Neural cell (in vitro differentiated cells): Measurements from ENCODE around the gene MAMDC4.

Experiments
- EP300 ChIP-seq: fragments of 450-650 bp; conservative IDR thresholded peaks from 2 replicates; pipeline ENCODE4 v1.6.1; 2014; ENCODE audit warnings: antibody characterized with exemption, mild to moderate bottlenecking, moderate library complexity; ENCODE audit not compliant: poor library complexity, severe bottlenecking
- TF ChIP-seq, protein P1 (sequence below): fragments of 450-650 bp; IDR thresholded peaks from 2 replicates; pipeline ENCODE4 v1.5.1; 2014; ENCODE audit warnings: antibody characterized with exemption, mild to moderate bottlenecking, moderate library complexity; ENCODE audit not compliant: poor library complexity, severe bottlenecking
- TF ChIP-seq, protein P2 (sequence below): IDR thresholded peaks from 2 replicates; pipeline ENCODE4 v1.6.1; 2012; ENCODE audit warnings: borderline replicate concordance

DNA sequence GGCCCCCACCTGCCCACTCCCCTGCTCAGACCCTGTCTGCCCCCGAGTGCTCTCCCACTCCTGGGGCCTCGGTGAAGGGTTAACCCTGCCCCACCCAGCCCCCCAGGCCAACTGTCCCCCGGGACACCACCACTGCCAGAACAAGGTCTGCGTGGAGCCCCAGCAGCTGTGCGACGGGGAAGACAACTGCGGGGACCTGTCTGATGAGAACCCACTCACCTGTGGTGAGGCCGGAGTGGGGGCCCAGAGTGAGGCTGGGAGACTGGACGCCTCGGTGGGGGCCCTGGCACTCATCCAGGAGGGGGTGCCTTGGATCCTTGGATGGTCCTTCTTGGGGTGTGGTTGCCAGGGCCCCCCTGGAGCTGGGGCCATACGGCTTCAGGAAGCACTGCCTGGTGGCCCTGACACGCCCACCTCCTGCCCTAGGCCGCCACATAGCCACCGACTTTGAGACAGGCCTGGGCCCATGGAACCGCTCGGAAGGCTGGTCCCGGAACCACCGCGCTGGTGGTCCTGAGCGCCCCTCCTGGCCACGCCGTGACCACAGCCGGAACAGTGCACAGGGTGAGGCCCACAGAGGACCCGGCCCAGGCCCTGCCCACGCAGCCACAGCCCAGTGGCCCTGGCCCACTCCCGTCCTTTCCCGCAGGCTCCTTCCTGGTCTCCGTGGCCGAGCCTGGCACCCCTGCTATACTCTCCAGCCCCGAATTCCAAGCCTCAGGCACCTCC, 2.1 kb downstream of the MAMDC4 start:
- TF ChIP-seq, protein P1, sequence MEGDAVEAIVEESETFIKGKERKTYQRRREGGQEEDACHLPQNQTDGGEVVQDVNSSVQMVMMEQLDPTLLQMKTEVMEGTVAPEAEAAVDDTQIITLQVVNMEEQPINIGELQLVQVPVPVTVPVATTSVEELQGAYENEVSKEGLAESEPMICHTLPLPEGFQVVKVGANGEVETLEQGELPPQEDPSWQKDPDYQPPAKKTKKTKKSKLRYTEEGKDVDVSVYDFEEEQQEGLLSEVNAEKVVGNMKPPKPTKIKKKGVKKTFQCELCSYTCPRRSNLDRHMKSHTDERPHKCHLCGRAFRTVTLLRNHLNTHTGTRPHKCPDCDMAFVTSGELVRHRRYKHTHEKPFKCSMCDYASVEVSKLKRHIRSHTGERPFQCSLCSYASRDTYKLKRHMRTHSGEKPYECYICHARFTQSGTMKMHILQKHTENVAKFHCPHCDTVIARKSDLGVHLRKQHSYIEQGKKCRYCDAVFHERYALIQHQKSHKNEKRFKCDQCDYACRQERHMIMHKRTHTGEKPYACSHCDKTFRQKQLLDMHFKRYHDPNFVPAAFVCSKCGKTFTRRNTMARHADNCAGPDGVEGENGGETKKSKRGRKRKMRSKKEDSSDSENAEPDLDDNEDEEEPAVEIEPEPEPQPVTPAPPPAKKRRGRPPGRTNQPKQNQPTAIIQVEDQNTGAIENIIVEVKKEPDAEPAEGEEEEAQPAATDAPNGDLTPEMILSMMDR: no peak
- TF ChIP-seq, protein P2, sequence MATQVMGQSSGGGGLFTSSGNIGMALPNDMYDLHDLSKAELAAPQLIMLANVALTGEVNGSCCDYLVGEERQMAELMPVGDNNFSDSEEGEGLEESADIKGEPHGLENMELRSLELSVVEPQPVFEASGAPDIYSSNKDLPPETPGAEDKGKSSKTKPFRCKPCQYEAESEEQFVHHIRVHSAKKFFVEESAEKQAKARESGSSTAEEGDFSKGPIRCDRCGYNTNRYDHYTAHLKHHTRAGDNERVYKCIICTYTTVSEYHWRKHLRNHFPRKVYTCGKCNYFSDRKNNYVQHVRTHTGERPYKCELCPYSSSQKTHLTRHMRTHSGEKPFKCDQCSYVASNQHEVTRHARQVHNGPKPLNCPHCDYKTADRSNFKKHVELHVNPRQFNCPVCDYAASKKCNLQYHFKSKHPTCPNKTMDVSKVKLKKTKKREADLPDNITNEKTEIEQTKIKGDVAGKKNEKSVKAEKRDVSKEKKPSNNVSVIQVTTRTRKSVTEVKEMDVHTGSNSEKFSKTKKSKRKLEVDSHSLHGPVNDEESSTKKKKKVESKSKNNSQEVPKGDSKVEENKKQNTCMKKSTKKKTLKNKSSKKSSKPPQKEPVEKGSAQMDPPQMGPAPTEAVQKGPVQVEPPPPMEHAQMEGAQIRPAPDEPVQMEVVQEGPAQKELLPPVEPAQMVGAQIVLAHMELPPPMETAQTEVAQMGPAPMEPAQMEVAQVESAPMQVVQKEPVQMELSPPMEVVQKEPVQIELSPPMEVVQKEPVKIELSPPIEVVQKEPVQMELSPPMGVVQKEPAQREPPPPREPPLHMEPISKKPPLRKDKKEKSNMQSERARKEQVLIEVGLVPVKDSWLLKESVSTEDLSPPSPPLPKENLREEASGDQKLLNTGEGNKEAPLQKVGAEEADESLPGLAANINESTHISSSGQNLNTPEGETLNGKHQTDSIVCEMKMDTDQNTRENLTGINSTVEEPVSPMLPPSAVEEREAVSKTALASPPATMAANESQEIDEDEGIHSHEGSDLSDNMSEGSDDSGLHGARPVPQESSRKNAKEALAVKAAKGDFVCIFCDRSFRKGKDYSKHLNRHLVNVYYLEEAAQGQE: no peak
- no peak for TF ChIP-seq EP300
